GM19467 (cell line): ENCODE results near the gene TGFBR3.

Experiments
- ATAC-seq: cut with Tn5 transposase; IDR thresholded peaks from one replicate; pipeline ENCODE4 v1.9.1; 2021; ENCODE audit warnings: mild to moderate bottlenecking, moderate library complexity; ENCODE audit not compliant: unreplicated experiment

TGFBR3 gene

DNA sequence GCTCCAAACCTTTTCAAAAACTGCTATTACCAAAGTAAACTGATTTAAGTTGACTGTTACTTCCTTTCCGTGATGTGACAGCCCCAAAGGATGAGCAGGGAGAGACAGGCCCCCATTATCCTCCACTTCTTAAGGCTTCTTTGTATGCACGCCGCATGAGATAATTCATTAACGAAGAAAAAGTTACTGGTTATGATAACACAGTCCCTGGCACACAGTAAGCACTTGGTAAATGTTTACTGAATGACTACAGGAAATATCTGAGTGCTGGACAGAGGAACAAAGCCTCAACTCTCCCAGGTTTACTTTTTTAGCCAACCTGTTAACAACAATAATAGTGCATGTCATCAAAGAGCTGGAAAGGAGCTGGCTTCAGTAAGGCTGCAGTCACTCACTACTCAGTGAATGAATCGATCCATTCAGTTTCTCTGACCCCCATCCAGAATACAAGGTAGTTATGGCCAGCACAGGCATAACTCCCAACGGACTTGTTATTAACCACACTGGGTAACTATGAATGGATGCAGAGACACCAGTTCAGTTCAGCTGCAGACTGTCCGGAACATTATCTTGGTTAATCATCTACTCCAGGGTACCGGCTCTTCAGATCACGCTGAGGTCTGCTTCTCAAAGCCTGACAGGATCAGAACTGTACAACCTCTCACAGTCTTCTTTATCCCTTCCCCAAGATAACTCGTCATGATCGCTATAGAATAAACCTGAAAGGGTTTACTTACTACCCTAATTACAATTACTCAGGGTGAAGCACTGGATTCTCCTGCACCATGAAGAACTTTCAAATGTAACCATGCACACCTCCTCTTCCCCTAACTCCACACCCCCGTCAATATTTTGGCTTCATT is 58.3 kb downstream of the TGFBR3 start:
- no peak for ATAC-seq

DNA sequence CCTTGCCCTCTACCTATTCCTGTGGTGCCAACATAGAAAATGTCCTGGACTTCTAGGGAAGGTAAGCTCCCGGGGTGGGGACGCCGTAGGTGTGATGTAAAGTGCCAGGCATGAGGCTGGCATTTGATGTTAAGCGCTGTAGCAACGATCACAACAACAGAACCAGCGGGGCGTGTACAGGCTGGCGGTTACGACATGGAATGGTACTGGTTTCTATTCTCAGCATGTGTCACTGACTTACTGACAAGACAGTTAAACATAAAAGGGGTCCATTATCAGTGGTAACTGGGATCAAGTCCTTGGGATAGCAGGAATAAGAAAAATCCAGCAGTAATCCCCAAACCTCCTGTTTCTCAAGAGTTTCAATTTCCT is 58.9 kb downstream of the TGFBR3 start:
- ATAC-seq, result no peak

GRCh38 chr1:91826649-91827048 is 59.3 kb downstream of the TGFBR3 start:
- no peak for ATAC-seq

DNA sequence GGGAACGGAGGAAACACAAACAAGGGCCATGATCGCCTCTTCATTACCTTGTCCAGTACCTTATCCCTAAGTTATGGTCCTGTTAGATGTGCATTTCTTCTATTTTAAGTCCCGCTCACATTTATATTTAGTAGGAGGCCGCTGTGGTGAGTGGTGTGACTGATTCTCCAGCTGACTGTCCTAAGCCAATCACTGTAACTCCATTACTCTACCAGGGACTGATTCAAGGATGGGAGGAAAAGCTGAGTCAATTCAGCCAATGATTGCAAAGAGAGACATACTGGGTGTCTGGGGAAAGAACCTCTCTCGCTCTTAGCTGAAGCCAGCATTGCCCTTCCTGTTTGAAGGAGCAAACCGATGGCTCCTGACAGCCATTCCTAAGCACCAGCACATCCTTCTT is 59.7 kb downstream of the TGFBR3 start:
- no peak for ATAC-seq

GRCh38 chr1:91821126-91821868 is 64.7 kb downstream of the TGFBR3 start:
- ATAC-seq, result no peak

DNA sequence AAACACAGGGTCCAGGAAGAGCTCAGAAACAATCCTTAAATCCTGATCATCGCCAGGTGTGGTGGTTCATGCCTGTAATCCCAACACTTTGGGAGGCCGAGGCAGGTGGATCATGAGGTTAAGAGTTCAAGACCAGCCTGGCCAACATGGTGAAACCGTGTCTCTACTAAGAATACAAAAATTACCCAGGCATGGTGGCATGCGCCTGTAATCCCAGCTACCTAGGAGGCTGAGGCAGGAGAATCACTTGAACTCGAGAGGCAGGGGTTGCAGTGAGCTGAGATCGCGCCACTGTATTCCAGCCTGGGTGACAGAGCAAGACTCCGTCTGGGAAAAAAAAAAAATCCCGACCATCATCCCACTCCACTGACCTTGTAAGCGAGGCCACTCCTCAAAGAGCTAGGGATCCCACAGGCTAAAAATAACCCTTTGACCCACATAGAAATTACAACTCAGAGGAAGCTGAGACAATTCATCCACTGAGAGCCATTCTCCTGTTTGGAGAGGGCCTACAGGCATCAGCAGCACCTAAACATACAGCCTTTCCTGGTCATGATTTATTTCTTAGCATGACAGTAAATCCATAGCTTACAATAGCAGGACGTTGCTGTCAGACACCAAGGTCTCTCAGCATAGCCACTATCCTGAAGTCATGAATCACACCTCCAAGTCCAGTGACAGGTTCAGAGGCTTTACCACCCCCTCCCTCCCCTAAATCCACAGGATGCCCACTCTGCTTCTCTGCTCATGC is 66.7 kb downstream of the TGFBR3 start:
- ATAC-seq, result no peak

- ATAC-seq, result no peak
These were observed 67.3 kb downstream of the TGFBR3 start for GRCh38 chr1:91818713-91818975.

- no peak for ATAC-seq
These were observed 68.6 kb downstream of the TGFBR3 start for GRCh38 chr1:91817211-91817905.

- ATAC-seq, result no peak
These were observed 69.9 kb downstream of the TGFBR3 start for GRCh38 chr1:91816031-91816430.

- ATAC-seq, result no peak
These were observed 71.5 kb downstream of the TGFBR3 start for GRCh38 chr1:91814448-91814847.

- ATAC-seq, result no peak
These were observed 72.1 kb downstream of the TGFBR3 start for GRCh38 chr1:91813813-91814212.

GRCh38 chr1:91811363-91812025 is 74.5 kb downstream of the TGFBR3 start:
- no peak for ATAC-seq

DNA sequence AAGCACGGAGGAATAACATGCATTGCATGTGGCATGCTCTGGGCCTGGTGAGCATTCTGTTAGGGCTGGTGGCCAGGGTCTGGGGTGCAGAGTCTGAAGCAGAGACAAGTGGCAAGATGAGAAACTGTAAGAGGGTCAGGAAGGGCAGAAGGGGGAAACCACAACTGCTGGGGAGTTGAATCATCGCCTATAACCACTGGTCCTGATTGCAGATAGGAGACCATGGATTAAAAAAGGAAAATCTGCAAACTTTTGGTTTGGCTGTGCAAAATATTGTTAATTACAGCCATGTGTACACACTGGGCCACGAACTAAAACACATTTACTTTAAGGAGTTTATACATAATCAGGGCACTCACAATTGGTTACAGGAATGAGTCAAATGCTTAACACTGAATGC is 76.6 kb downstream of the TGFBR3 start:
- no peak for ATAC-seq

GRCh38 chr1:91807921-91808620 is 77.9 kb downstream of the TGFBR3 start:
- no peak for ATAC-seq

- no peak for ATAC-seq
These were observed 78.9 kb downstream of the TGFBR3 start for GRCh38 chr1:91806769-91807700.

DNA sequence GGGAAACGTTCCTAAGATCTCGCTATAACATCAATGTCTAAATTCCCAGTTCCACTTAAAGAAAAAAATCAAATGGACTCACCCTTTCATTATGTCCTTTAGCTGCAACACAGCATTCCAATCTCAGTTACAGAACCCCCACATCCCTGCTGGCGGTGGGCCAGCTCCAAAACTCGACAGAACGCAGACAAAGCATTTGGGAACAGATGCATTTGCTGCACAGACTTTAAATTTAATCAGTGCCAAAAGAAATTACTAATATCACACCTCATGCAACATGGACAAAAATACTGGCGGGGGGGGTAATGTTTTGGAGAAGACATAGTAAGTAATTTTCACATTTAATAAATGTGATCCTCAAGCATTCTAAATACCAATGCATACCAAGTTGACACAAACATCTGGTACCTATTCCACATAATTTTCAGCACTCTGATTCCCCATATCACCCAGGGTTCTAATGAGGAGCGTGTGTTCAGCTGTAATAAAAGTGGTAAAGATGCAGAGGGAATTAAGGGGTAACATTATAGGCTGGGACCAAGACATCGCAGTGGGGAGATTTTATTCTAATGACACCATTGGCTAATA is 79.7 kb downstream of the TGFBR3 start:
- no peak for ATAC-seq

DNA sequence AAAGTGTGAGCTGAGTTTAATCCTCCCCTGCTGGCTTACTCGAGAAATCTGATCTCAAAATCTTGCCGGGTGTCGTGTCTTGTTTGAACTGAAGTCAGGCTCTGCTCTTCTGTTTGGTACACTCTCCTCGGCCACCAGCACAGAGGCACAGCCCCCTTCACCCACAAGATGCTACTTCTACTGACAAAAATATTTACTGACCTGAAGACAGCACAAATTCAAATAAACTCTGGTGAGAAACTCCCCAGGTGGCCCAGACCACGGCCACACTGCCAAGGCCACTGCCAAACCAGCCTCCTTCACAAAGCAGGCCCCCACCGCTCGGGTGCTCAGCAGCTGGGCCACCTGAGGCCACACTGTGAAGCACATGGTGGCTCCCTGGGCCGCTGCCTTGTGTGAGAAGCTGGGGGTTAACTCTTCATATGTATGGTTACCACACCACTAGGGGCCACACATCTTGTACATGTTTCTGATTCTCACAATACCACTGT is 80.6 kb downstream of the TGFBR3 start:
- no peak for ATAC-seq

GRCh38 chr1:91804546-91805023 is 81.4 kb downstream of the TGFBR3 start:
- ATAC-seq, result no peak
